ENCODE results near the gene KRT76.
"Not testable (repeated sequence)": the region's sequence is repeated elsewhere in the genome, so short reads cannot be mapped to it uniquely, and the experiment has no call there.

Gene KRT76

GRCh38 chr12:52796839-52797528 is 19.8 kb upstream of the KRT76 start:
- DNase-seq: no peak

GRCh38 chr12:52796429-52796794 is 19.3 kb upstream of the KRT76 start:
- no peak for DNase-seq

GRCh38 chr12:52795694-52796428 is 18.7 kb upstream of the KRT76 start, which contains the start of gene KRT3:
TSS of gene KRT3 (minus strand) at chr12:52796117. CDS start at chr12:52796042, 75 bp downstream.
- DNase-seq: no peak

GRCh38 chr12:52795332-52795674 is 18.2 kb upstream of the KRT76 start:
- not testable (repeated sequence) for DNase-seq

GRCh38 chr12:52794479-52795331 is 17.6 kb upstream of the KRT76 start:
- no peak for DNase-seq

GRCh38 chr12:52792185-52793029 is 15.3 kb upstream of the KRT76 start:
- no peak for DNase-seq

- no peak for DNase-seq
Measured at GRCh38 chr12:52791271-52792184, 14.4 kb upstream of the KRT76 start.

GRCh38 chr12:52790427-52791270 is 13.5 kb upstream of the KRT76 start:
- DNase-seq: no peak

GRCh38 chr12:52789637-52790426 is 12.7 kb upstream of the KRT76 start:
- no peak for DNase-seq

GRCh38 chr12:52788876-52789636 is 11.9 kb upstream of the KRT76 start:
- DNase-seq: no peak

GRCh38 chr12:52788192-52788875 is 11.2 kb upstream of the KRT76 start:
- no peak for DNase-seq

GRCh38 chr12:52787324-52788191 is 10.4 kb upstream of the KRT76 start:
- DNase-seq: no peak

GRCh38 chr12:52784909-52785308 is 7.8 kb upstream of the KRT76 start:
- no peak for DNase-seq

- no peak for DNase-seq
Measured at GRCh38 chr12:52783563-52784316, 6.6 kb upstream of the KRT76 start.

GRCh38 chr12:52782502-52782901 is 5.4 kb upstream of the KRT76 start:
- no peak for DNase-seq

GRCh38 chr12:52781399-52782082 is 4.4 kb upstream of the KRT76 start:
- no peak for DNase-seq
